ENCODE results near the gene SPTLC2. TPM values are rescaled to one million over a fixed set of nuclear protein-coding genes. Genes with fewer than 3 reads are reported as not detected.

The SPTLC2 gene
- total RNA-seq, 1 experiment from 2014 or later, result 45.9 TPM

DNA sequence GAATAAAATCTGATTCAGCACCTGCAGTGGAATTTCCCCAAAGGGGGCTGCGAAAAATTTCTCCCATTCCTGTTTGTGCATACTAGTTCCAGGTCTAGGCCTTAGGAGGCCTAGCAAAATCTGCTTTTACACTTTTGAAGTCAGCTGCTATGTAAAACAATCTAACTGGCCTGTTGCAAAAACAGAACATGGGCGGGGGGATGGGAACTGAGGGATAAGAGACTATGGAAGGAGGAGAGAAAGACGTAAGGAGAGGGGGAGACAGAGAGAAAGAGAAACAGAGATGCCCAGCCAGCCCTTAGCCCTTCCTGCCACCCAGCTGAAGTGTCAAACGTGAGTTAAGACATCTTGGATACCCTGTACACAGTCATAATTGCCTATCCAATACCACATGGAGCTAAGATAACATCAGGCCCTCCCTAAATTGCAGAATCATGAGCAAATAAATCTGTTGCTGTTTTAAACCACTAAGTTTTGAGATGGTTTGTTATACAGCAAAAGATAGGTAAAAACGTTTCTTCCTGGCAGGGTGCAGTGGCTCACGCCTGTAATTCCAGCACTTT, 45.6 kb downstream of the SPTLC2 start:
- no peak overlapping the region for H3K4me3 Mint-ChIP-seq (ENCODE audit: low read depth, unreplicated experiment)
- H3K27ac Mint-ChIP-seq (ENCODE audit: unreplicated experiment), result no peak overlapping the region
- no peaks in the 10 kb centered on the region for H3K27me3 Mint-ChIP-seq (ENCODE audit: unreplicated experiment)
- DNase-seq, result no peak
- CTCF ChIA-PET, result interaction anchor here (0.7 kb wide), 1 partner anchor 74 kb away, joined by 4 read pairs; no protein-coding TSS in a partner anchor
- no TSS peak for BruUV-seq (replicated peaks)
- peaks cover 5% of the 10 kb centered on the region for H3K36me3 Mint-ChIP-seq (ENCODE audit: insufficient read depth, unreplicated experiment)
- TF ChIP-seq, protein P1, sequence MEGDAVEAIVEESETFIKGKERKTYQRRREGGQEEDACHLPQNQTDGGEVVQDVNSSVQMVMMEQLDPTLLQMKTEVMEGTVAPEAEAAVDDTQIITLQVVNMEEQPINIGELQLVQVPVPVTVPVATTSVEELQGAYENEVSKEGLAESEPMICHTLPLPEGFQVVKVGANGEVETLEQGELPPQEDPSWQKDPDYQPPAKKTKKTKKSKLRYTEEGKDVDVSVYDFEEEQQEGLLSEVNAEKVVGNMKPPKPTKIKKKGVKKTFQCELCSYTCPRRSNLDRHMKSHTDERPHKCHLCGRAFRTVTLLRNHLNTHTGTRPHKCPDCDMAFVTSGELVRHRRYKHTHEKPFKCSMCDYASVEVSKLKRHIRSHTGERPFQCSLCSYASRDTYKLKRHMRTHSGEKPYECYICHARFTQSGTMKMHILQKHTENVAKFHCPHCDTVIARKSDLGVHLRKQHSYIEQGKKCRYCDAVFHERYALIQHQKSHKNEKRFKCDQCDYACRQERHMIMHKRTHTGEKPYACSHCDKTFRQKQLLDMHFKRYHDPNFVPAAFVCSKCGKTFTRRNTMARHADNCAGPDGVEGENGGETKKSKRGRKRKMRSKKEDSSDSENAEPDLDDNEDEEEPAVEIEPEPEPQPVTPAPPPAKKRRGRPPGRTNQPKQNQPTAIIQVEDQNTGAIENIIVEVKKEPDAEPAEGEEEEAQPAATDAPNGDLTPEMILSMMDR (IDR thresholded peaks at IDR 0.05; ENCODE audit: unreplicated experiment), result no peak
- intact Hi-C loops (cut with micrococcal nuclease; ENCODE audit: unreplicated experiment), result no loop called here
- no peaks in the 10 kb centered on the region for H3K9me3 Mint-ChIP-seq (ENCODE audit: low read depth, unreplicated experiment)
- H3K4me1 Mint-ChIP-seq (ENCODE audit: low read depth, unreplicated experiment), result peaks cover 7% of the 10 kb centered on the region

DNA sequence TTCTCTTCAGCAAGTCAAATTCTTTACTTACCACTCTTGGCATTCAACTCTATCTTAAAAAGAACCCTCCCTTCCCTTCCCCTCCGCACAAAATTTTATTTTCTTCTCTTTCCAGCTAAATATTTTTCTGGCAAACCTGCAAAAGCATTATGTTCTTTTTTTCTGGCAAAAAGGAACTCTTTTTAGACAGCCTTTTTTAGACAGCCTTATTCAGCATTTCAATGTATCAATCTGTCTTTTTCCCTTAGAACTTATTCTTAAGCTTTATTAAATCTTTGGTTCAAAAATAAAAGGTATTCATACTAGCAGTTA, 50.5 kb downstream of the SPTLC2 start:
- TF ChIP-seq, protein P1 (IDR thresholded peaks at IDR 0.05; ENCODE audit: unreplicated experiment), result no peak
- no peaks in the 10 kb centered on the region for H3K9me3 Mint-ChIP-seq (ENCODE audit: low read depth, unreplicated experiment)
- BruUV-seq (replicated peaks), result no TSS peak

DNA sequence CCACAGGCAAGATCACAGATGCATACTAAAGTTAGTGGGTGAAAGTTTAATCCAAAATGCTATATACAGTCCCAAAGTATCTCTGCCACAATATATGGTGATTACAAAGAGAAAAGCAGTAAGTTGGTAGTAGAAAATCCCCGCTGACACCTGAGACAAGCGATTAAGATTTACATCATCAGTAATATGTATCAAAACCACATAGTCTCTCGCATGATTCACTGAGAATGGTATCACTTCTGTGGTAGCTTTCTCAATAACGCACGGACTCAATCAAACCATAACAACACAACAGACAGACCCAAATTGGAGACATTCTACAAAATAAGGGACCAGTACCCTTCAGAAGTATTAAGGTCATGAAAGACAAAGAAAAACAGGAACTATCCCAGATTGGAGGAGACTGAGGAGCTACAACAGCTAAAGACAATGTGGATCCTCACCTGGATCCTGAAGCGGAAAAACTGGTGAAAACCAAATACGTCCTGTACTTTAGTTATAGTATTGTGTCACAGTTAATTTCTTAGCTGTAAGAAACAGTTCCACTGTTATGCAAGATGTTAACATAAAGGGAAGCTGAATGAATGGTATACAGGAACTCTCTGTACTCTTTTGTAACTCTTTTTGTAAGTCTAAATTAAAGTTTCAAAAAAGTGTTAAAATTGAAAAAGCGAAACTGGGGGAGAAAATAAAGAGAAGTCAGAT, 51.0 kb downstream of the SPTLC2 start:
- no peaks in the 10 kb centered on the region for H3K9me3 Mint-ChIP-seq (ENCODE audit: low read depth, unreplicated experiment)
- no peak overlapping the region for H3K27ac Mint-ChIP-seq (ENCODE audit: unreplicated experiment)
- TF ChIP-seq, protein P1 (IDR thresholded peaks at IDR 0.05; ENCODE audit: unreplicated experiment), result no peak
- no peak overlapping the region for H3K4me3 Mint-ChIP-seq (ENCODE audit: low read depth, unreplicated experiment)
- H3K36me3 Mint-ChIP-seq (ENCODE audit: insufficient read depth, unreplicated experiment), result peaks cover 14% of the 10 kb centered on the region
- no TSS peak for BruUV-seq (replicated peaks)
- peaks cover 2% of the 10 kb centered on the region for H3K4me1 Mint-ChIP-seq (ENCODE audit: low read depth, unreplicated experiment)
- intact Hi-C loops (cut with micrococcal nuclease; ENCODE audit: unreplicated experiment), result no loop called here
- CTCF ChIA-PET, result no interaction called here
- no peak for DNase-seq
- no peaks in the 10 kb centered on the region for H3K27me3 Mint-ChIP-seq (ENCODE audit: unreplicated experiment)

More for the DNA sequence above, 50.5 kb downstream of the SPTLC2 start:
- Mint-ChIP-seq H3K27me3 (ENCODE audit: unreplicated experiment) (no peaks in the 10 kb centered on the region), H3K4me3 (ENCODE audit: low read depth, unreplicated experiment) (no peak overlapping the region), H3K27ac (ENCODE audit: unreplicated experiment) (no peak overlapping the region), H3K36me3 (ENCODE audit: insufficient read depth, unreplicated experiment) (peaks cover 13% of the 10 kb centered on the region), H3K4me1 (ENCODE audit: low read depth, unreplicated experiment) (peaks cover 7% of the 10 kb centered on the region)
- intact Hi-C loops (cut with micrococcal nuclease; ENCODE audit: unreplicated experiment), result no loop called here
- DNase-seq, result no peak
- CTCF ChIA-PET, result no interaction called here

DNA sequence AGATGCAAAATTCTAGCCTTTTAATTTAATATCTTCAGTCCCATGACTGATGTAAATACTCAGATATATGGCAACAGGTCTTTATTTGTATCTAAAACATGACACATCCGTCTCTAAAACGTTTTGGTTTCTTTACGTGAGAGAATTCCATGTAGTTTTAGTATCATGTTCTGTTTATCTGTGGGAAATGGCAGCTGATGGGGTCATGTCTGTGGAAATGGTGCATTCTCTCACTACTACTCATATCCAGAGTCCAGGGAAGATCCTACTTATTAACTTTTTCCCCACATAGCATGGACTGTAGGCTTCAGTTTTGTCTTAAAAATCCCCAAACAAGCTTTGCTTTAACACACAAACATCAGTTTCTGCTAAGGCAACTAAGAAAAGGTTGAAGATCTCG, 53.8 kb downstream of the SPTLC2 start:
- H3K36me3 Mint-ChIP-seq (ENCODE audit: insufficient read depth, unreplicated experiment), result peaks cover 14% of the 10 kb centered on the region
- H3K4me3 Mint-ChIP-seq (ENCODE audit: low read depth, unreplicated experiment), result no peak overlapping the region
- H3K9me3 Mint-ChIP-seq (ENCODE audit: low read depth, unreplicated experiment), result no peaks in the 10 kb centered on the region
- CTCF ChIA-PET, result interaction anchor here (0.9 to 1.1 kb wide), 2 partner anchors 12 to 845 kb away, joined by 3 read pairs; no protein-coding TSS in a partner anchor
- no TSS peak for BruUV-seq (replicated peaks)
- TF ChIP-seq, protein P1 (IDR thresholded peaks at IDR 0.05; ENCODE audit: unreplicated experiment), result no peak
- H3K27ac Mint-ChIP-seq (ENCODE audit: unreplicated experiment), result no peak overlapping the region
- no peaks in the 10 kb centered on the region for H3K4me1 Mint-ChIP-seq (ENCODE audit: low read depth, unreplicated experiment)
- no peak for DNase-seq
- intact Hi-C loops (cut with micrococcal nuclease; ENCODE audit: unreplicated experiment), result no loop called here
- H3K27me3 Mint-ChIP-seq (ENCODE audit: unreplicated experiment), result no peaks in the 10 kb centered on the region
